K562 (cell line): ENCODE data around the gene FLAD1. TPM values are rescaled to one million over a fixed set of nuclear protein-coding genes. Genes with fewer than 3 reads are reported as not detected.
A peak's percentile ranks its signal among the peaks of the same experiment; 100 is the strongest.

Source experiments
- ARID2 ChIP-seq: fragments of 450-650 bp; IDR thresholded peaks from 2 replicates; pipeline ENCODE4 v1.6.1; 2017; ENCODE audit warnings: antibody characterized with exemption, mild to moderate bottlenecking
- BRD9 ChIP-seq: fragments of 450-650 bp; IDR thresholded peaks from 2 replicates; pipeline ENCODE4 v1.6.1; 2018; ENCODE audit warnings: low read depth; ENCODE audit not compliant: partially characterized antibody
- CAMTA2 ChIP-seq: fragments of 250-450 bp; sonication (Bioruptor Pico); conservative IDR thresholded peaks from 2 replicates; pipeline ENCODE4 v1.5.1; 2022
- CC2D1A ChIP-seq: fragments of 450-650 bp; IDR thresholded peaks from 2 replicates; pipeline ENCODE4 v1.6.1; 2017; ENCODE audit warnings: mild to moderate bottlenecking
- ELF4 ChIP-seq: fragments of 450-650 bp; formaldehyde crosslinking; IDR thresholded peaks from 2 replicates; pipeline ENCODE4 v1.4.0; 2022; ENCODE audit warnings: missing genetic modification characterization
- HDAC1 ChIP-seq, 2 experiments: fragments of 450-650 bp; IDR thresholded peaks; 2 replicates each; pipeline ENCODE4 v1.6.1; 2016 to 2017; ENCODE audit warnings: inconsistent platforms in 1 of 2, mild to moderate bottlenecking in 1 of 2, moderate library complexity in 1 of 2
- HDAC8 ChIP-seq: fragments of 450-650 bp; IDR thresholded peaks from 2 replicates; pipeline ENCODE4 v1.6.1; 2016; ENCODE audit warnings: mild to moderate bottlenecking, missing genetic modification characterization, moderate library complexity, missing compliant biosample characterization
- HMG20A ChIP-seq: fragments of 450-650 bp; formaldehyde crosslinking; conservative IDR thresholded peaks from 2 replicates; pipeline ENCODE4 v1.4.0; 2020; ENCODE audit warnings: mild to moderate bottlenecking, mixed read lengths
- MTF1 ChIP-seq: fragments of 250-450 bp; sonication (Bioruptor Pico); IDR thresholded peaks from 2 replicates; pipeline ENCODE4 v1.9.0; 2021; ENCODE audit warnings: moderate library complexity, mild to moderate bottlenecking, inconsistent platforms, borderline replicate concordance
- NEUROD1 ChIP-seq: fragments of 150-350 bp; IDR thresholded peaks from 2 replicates; pipeline ENCODE4 v1.6.1; 2014; ENCODE audit warnings: borderline replicate concordance, low read length, low read depth; ENCODE audit not compliant: partially characterized antibody
- POLR2A ChIP-seq: fragments of 450-650 bp; conservative IDR thresholded peaks from 2 replicates; pipeline ENCODE4 v1.6.1; 2016
- POLR3A ChIP-seq: IDR thresholded peaks from 2 replicates; pipeline ENCODE4 v1.6.1; 2011; ENCODE audit warnings: borderline replicate concordance, mild to moderate bottlenecking, moderate library complexity; ENCODE audit not compliant: insufficient read length, insufficient read depth; ENCODE audit errors: extremely low read depth
- PURB ChIP-seq: sonication (generic); formaldehyde crosslinking; IDR thresholded peaks from 2 replicates; pipeline ENCODE4 v1.9.0; 2021; ENCODE audit warnings: low read depth, mild to moderate bottlenecking, missing genetic modification reagents
- RBM25 ChIP-seq: fragments of 200-400 bp; formaldehyde crosslinking; IDR thresholded peaks from 2 replicates; pipeline ENCODE4 v1.6.1; 2018; ENCODE audit warnings: low read length, low read depth, moderate library complexity; ENCODE audit not compliant: severe bottlenecking
- RCOR1 ChIP-seq, 2 experiments: IDR thresholded peaks; 2 replicates each; pipeline ENCODE4 v1.6.1; 2012; ENCODE audit warnings: low read depth in 2 of 2, low read length in 2 of 2, borderline replicate concordance in 1 of 2, improper control_type of control experiment in 1 of 2
- SAFB ChIP-seq: fragments of 200-400 bp; formaldehyde crosslinking; IDR thresholded peaks from 2 replicates; pipeline ENCODE4 v1.6.1; 2017; ENCODE audit warnings: low read depth, low read length, borderline replicate concordance
- SMARCA4 ChIP-seq: fragments of 450-650 bp; IDR thresholded peaks from 2 replicates; pipeline ENCODE4 v1.6.1; 2016
- SMARCC2 ChIP-seq: fragments of 450-650 bp; IDR thresholded peaks from 2 replicates; pipeline ENCODE4 v1.6.1; 2017; ENCODE audit warnings: antibody characterized with exemption, moderate library complexity, mild to moderate bottlenecking, low read depth
- YY1 ChIP-seq, 3 experiments: IDR thresholded peaks; 2 replicates each; pipeline ENCODE4 v1.6.1; 2011; ENCODE audit warnings: low read length in 2 of 3, mild to moderate bottlenecking in 2 of 3, moderate library complexity in 2 of 3, borderline replicate concordance in 1 of 3, control low read depth in 1 of 3, low read depth in 1 of 3; ENCODE audit not compliant: insufficient read depth in 3 of 3, insufficient replicate concordance in 2 of 3, control insufficient read depth in 1 of 3, insufficient read length in 1 of 3; ENCODE audit errors: extremely low read depth in 1 of 3
- ZC3H8 ChIP-seq: fragments of 450-650 bp; IDR thresholded peaks from 2 replicates; pipeline ENCODE4 v1.6.1; 2017
- ZFP30 ChIP-seq: fragments of 250-450 bp; sonication (Bioruptor Pico); IDR thresholded peaks from 2 replicates; pipeline ENCODE4 v1.8.0; 2022; ENCODE audit warnings: moderate library complexity, mild to moderate bottlenecking, inconsistent platforms, borderline replicate concordance
- ZNF146 ChIP-seq: IDR thresholded peaks from one replicate; pipeline ENCODE4 v1.6.1; 2018; ENCODE audit warnings: missing compliant biosample characterization; ENCODE audit not compliant: unreplicated experiment
- ZNF444 ChIP-seq: fragments of 250-450 bp; sonication (Bioruptor Pico); IDR thresholded peaks from 2 replicates; pipeline ENCODE4 v1.4.0; 2020; ENCODE audit warnings: mild to moderate bottlenecking, moderate library complexity
- ZNF778 ChIP-seq: fragments of 450-650 bp; formaldehyde crosslinking; IDR thresholded peaks from 2 replicates; pipeline ENCODE4 v1.4.0; 2020; ENCODE audit warnings: mild to moderate bottlenecking, moderate library complexity
- ZSCAN29 ChIP-seq: fragments of 450-650 bp; IDR thresholded peaks from 2 replicates; pipeline ENCODE4 v1.6.1; 2017
- polyA plus RNA-seq, 8 experiments: library from polyadenylated mRNA; depleted of rRNA in 4 of 8; stranded (reverse) in 5 of 8; unstranded in 3 of 8; fragments of >200 nt; fragmentation: Nextera tagmentation in 2 of 8; fragmentation: Illumina TruSeq in 1 of 8; extraction: Ambion mirVana in 2 of 8; extraction: Trizol in 1 of 8; gene quantifications; 2 replicates each; pipeline versions ENCODE4 v1.2.1 to v1.2.3, GENCODE V29; 2011 to 2014; ENCODE audit warnings: inconsistent platforms in 1 of 8, missing spikeins in 1 of 8
- total RNA-seq, 7 experiments: library from RNA; depleted of rRNA in 6 of 7; stranded (reverse); fragments of >200 nt in 6 of 7; fragmentation: Illumina TruSeq in 2 of 7; extraction: Trizol in 2 of 7; gene quantifications; 2 replicates each; pipeline versions ENCODE4 v1.2.1 to v1.2.3, GENCODE V29; 2011 to 2021; ENCODE audit warnings: low replicate concordance in 1 of 7
- TF ChIP-seq, protein P1 (sequence below): fragments of 250-450 bp; sonication (Bioruptor Pico); IDR thresholded peaks from 2 replicates; pipeline ENCODE4 v1.8.0; 2022; ENCODE audit warnings: inconsistent platforms
- TF ChIP-seq, protein P2 (sequence below), 2 experiments: IDR thresholded peaks; 2 replicates each; pipeline ENCODE4 v1.6.1; 2012; ENCODE audit warnings: improper control_type of control experiment in 2 of 2, low read depth in 2 of 2, low read length in 2 of 2, borderline replicate concordance in 1 of 2

The FLAD1 gene
- total and polyA plus RNA-seq, 9 of the 15 experiments (the other 6 are each of a cell fraction or from before 2014, with no cell fraction given) = 24.9 to 85.8 (median 67.0) TPM

DNA sequence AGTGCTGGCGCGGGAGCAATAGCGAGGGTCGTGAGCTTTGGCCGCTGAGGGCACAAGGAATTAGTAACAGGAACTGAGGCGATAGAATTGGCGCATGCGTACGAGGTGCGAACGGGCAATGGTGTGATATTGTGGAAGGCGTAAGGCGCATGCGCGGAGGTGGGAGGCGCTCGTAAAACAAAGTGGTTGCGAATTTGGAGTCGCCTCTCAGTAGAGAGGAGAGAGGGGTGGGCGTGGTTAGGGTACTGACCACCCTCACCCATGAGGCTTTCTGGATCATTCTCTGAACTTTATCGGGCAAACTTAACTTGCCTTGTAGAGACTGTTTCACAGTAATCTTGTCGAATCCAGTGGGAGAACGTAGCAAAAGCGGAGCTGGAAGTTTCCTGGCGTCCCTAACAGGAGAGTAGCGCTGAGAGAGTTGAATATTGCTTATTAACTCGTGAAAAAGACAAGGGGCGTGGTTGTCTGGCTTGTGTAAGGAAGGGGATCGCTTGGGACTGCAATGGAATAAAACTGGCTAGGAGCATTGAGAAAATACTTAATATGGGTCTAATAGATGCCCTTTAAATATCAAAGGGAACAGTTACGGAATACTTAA, 8.2 kb upstream of the FLAD1 start (continued):
- TF ChIP-seq, protein P1, sequence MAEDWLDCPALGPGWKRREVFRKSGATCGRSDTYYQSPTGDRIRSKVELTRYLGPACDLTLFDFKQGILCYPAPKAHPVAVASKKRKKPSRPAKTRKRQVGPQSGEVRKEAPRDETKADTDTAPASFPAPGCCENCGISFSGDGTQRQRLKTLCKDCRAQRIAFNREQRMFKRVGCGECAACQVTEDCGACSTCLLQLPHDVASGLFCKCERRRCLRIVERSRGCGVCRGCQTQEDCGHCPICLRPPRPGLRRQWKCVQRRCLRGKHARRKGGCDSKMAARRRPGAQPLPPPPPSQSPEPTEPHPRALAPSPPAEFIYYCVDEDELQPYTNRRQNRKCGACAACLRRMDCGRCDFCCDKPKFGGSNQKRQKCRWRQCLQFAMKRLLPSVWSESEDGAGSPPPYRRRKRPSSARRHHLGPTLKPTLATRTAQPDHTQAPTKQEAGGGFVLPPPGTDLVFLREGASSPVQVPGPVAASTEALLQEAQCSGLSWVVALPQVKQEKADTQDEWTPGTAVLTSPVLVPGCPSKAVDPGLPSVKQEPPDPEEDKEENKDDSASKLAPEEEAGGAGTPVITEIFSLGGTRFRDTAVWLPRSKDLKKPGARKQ (CRISPR knock-in tag) = no peak
- TF ChIP-seq SMARCA4 = no peak
- TF ChIP-seq ZSCAN29 = no peak
- TF ChIP-seq ZC3H8 = no peak
- no peak for TF ChIP-seq PURB (CRISPR knock-in tag)
- TF ChIP-seq SMARCC2 = no peak
- TF ChIP-seq SAFB = no peak
- no peak for TF ChIP-seq CC2D1A
- no peak for TF ChIP-seq NEUROD1
- no peak; a peak in 1 of 4 replicates for TF ChIP-seq HDAC1 (IDR thresholded peaks at IDR 0.05)
- no peak for TF ChIP-seq RCOR1 (IDR thresholded peaks at IDR 0.05; ENCODE audit: borderline replicate concordance in 1 of 2, low read depth in 2 of 2, low read length in 2 of 2)
- 0 out of 2 replicates have a peak, but pooled peaks have one; percentile 57 for TF ChIP-seq ZNF444
- no peak for TF ChIP-seq ELF4 (CRISPR knock-in tag)
- no peak for TF ChIP-seq ZNF146 (CRISPR knock-in tag)
- no peak for TF ChIP-seq MTF1
- TF ChIP-seq YY1 (IDR thresholded peaks at IDR 0.05; ENCODE audit: borderline replicate concordance in 1 of 3, control insufficient read depth in 1 of 3, extremely low read depth in 1 of 3, insufficient read depth in 3 of 3, insufficient read length in 1 of 3, insufficient replicate concordance in 2 of 3, low read depth in 1 of 3, low read length in 2 of 3) = peak in 1 of 3 experiments; percentile 38
- TF ChIP-seq ZFP30 (CRISPR knock-in tag) = no peak
- TF ChIP-seq POLR3A = no peak
- peak; percentile 41 for TF ChIP-seq BRD9
- TF ChIP-seq POLR2A = peak; percentile 80
- TF ChIP-seq RBM25 = no peak
- TF ChIP-seq HDAC8 = no peak
- no peak for TF ChIP-seq CAMTA2 (CRISPR knock-in tag)
- TF ChIP-seq, protein P2, sequence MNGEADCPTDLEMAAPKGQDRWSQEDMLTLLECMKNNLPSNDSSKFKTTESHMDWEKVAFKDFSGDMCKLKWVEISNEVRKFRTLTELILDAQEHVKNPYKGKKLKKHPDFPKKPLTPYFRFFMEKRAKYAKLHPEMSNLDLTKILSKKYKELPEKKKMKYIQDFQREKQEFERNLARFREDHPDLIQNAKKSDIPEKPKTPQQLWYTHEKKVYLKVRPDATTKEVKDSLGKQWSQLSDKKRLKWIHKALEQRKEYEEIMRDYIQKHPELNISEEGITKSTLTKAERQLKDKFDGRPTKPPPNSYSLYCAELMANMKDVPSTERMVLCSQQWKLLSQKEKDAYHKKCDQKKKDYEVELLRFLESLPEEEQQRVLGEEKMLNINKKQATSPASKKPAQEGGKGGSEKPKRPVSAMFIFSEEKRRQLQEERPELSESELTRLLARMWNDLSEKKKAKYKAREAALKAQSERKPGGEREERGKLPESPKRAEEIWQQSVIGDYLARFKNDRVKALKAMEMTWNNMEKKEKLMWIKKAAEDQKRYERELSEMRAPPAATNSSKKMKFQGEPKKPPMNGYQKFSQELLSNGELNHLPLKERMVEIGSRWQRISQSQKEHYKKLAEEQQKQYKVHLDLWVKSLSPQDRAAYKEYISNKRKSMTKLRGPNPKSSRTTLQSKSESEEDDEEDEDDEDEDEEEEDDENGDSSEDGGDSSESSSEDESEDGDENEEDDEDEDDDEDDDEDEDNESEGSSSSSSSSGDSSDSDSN (IDR thresholded peaks at IDR 0.05; ENCODE audit: borderline replicate concordance in 1 of 2, low read depth in 2 of 2, low read length in 2 of 2) = no peak
- no peak for TF ChIP-seq ARID2
- TF ChIP-seq ZNF778 = no peak
- no peak for TF ChIP-seq HMG20A (CRISPR knock-in tag)
